Testis (tissue), 2 donors: ENCODE data around the gene TBC1D2.

Experiments used
- POLR2A ChIP-seq: fragments of 450-650 bp; IDR thresholded peaks from one replicate; pipeline ENCODE4 v1.6.1; 2017; ENCODE audit warnings: antibody characterized with exemption, mild to moderate bottlenecking, moderate library complexity
- TF ChIP-seq, protein P1 (sequence below), 3 experiments: fragments of 450-650 bp in 2 of 3; fragments of 200-600 bp in 1 of 3; sonication (generic) in 1 of 3; IDR thresholded peaks; one replicate each; pipeline ENCODE4 v1.5.1; 2016 to 2019; ENCODE audit warnings: antibody characterized with exemption in 3 of 3, mild to moderate bottlenecking in 2 of 3, moderate library complexity in 1 of 3

DNA sequence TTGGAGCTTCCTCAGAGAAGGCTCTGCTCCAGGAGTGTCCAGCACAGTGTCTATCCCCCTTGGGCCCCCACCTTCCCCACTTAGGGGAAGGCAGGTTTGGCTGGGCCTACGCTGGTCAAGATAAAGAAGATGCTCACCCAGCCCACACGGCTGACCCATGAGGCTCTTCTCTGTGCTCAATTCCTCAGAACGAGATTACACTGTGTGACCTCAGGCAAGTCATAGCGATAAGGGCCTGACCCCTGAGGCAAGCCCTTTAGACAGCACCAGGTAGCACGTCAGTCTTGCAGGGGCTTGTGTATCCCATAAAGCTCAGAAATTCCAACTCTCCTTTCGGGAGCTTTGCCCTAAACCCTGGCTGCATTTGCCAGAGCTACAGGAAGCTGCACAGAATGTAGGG, 95.7 kb downstream of the TBC1D2 start:
- TF ChIP-seq, protein P1, sequence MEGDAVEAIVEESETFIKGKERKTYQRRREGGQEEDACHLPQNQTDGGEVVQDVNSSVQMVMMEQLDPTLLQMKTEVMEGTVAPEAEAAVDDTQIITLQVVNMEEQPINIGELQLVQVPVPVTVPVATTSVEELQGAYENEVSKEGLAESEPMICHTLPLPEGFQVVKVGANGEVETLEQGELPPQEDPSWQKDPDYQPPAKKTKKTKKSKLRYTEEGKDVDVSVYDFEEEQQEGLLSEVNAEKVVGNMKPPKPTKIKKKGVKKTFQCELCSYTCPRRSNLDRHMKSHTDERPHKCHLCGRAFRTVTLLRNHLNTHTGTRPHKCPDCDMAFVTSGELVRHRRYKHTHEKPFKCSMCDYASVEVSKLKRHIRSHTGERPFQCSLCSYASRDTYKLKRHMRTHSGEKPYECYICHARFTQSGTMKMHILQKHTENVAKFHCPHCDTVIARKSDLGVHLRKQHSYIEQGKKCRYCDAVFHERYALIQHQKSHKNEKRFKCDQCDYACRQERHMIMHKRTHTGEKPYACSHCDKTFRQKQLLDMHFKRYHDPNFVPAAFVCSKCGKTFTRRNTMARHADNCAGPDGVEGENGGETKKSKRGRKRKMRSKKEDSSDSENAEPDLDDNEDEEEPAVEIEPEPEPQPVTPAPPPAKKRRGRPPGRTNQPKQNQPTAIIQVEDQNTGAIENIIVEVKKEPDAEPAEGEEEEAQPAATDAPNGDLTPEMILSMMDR (IDR thresholded peaks at IDR 0.05) = no peak
- TF ChIP-seq POLR2A = no peak
